A673 (cell line): ENCODE results near the gene CCNB1. TPM values are rescaled to one million over a fixed set of nuclear protein-coding genes. Genes with fewer than 3 reads are reported as not detected.

Source experiments
- BruUV-seq: library from RNA; stranded (reverse); fragments of 400-500 nt; replicated peaks from 2 replicates; lab custom pipeline; 2021; lab: Mats Ljungman, UMichigan
- CTCF ChIA-PET: fragments of 300-600 bp; sonication (Branson Sonifier 250); formaldehyde crosslinking; loops from one replicate; lab custom pipeline; 2022; ENCODE audit warnings: antibody characterized with exemption; lab: Charles Lee
- POLR2A ChIA-PET: fragments of 300-600 bp; sonication (Branson Sonifier 250); formaldehyde crosslinking; loops from one replicate; lab custom pipeline; 2022; ENCODE audit warnings: antibody characterized with exemption; ENCODE audit not compliant: low non-redundant PET; lab: Charles Lee
- DNase-seq: peaks from one replicate; pipeline ENCODE4 v3.0.0-alpha.2; 2015; ENCODE audit warnings: low spot score
- H3K27ac ChIP-seq: fragments of 200-600 bp; sonication (generic); 2 replicates; pipeline ENCODE4 v1.5.1; 2016; ENCODE audit warnings: mixed run types, low read depth, mild to moderate bottlenecking, mixed read lengths, antibody characterized with exemption, low read length; ENCODE audit not compliant: poor library complexity, severe bottlenecking
- H3K27me3 ChIP-seq: fragments of 200-600 bp; sonication (generic); replicated peaks from 2 replicates; pipeline ENCODE4 v1.6.1; 2017; ENCODE audit warnings: mixed run types, low read depth, mild to moderate bottlenecking, mixed read lengths, antibody characterized with exemption, low read length; ENCODE audit not compliant: insufficient read depth, poor library complexity
- H3K36me3 ChIP-seq: fragments of 200-600 bp; sonication (generic); 2 replicates; pipeline ENCODE4 v1.6.1; 2016; ENCODE audit warnings: mixed run types, mild to moderate bottlenecking, mixed read lengths, antibody characterized with exemption, low read length; ENCODE audit not compliant: insufficient read depth, poor library complexity, severe bottlenecking
- H3K4me1 ChIP-seq: fragments of 200-600 bp; sonication (generic); 2 replicates; pipeline ENCODE4 v1.6.1; 2017; ENCODE audit warnings: mixed run types, mild to moderate bottlenecking, mixed read lengths, antibody characterized with exemption, low read length; ENCODE audit not compliant: insufficient read depth, poor library complexity, severe bottlenecking
- H3K4me3 ChIP-seq: fragments of 200-600 bp; sonication (generic); 2 replicates; pipeline ENCODE4 v1.5.1; 2016; ENCODE audit warnings: low read depth, mixed run types, mild to moderate bottlenecking, mixed read lengths, low read length; ENCODE audit not compliant: poor library complexity, severe bottlenecking
- H3K9me3 ChIP-seq: fragments of 200-600 bp; sonication (generic); 2 replicates; pipeline ENCODE4 v1.6.1; 2016; ENCODE audit warnings: mixed run types, low read depth, mild to moderate bottlenecking, mixed read lengths, antibody characterized with exemption, low read length; ENCODE audit not compliant: poor library complexity, severe bottlenecking
- EZH2 ChIP-seq: fragments of 200-600 bp; sonication (generic); IDR thresholded peaks from 2 replicates; pipeline ENCODE4 v1.6.1; 2017; ENCODE audit warnings: borderline replicate concordance, low read depth, mild to moderate bottlenecking, mixed read lengths, antibody characterized with exemption, low read length; ENCODE audit not compliant: poor library complexity, severe bottlenecking
- intact Hi-C: fragments of 100-400 bp; cut with micrococcal nuclease; formaldehyde crosslinking; loops from one replicate; pipeline ENCODE4 v1.10.0; 2022; ENCODE audit not compliant: unreplicated experiment
- total RNA-seq: library from RNA; stranded (reverse); gene quantifications from 2 replicates; pipeline ENCODE4 v1.2.3, GENCODE V29; 2021
- TF ChIP-seq, protein P1 (sequence below): fragments of 300-800, 200-600 bp; sonication (generic); conservative IDR thresholded peaks from 2 replicates; pipeline ENCODE4 v1.5.1; 2017; ENCODE audit warnings: low read depth, mild to moderate bottlenecking, antibody characterized with exemption, low read length, moderate library complexity, mixed read lengths

The CCNB1 gene
- total RNA-seq, 1 experiment from 2014 or later, result 444 TPM

DNA sequence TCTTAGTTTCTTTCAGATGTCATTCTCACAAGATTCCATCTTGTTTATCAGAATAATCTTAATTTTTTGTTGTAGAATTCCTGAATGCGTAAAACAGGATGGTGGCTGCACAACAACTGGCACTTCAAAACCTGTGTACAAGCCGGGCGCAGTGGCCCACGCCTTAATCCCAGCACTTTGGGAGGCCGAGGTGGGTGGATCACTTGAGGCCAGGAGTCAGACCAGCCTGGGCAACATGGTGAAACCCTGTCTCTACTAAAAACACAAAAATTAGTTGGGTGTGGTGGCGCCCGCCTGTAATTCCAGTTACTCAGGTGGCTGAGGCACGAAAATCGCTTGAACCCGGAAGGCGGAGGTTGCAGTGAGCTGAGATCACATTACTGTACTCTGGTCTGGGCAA lies 10.5 kb upstream of the CCNB1 start:
- no peak for TF ChIP-seq EZH2
- TF ChIP-seq, protein P1, sequence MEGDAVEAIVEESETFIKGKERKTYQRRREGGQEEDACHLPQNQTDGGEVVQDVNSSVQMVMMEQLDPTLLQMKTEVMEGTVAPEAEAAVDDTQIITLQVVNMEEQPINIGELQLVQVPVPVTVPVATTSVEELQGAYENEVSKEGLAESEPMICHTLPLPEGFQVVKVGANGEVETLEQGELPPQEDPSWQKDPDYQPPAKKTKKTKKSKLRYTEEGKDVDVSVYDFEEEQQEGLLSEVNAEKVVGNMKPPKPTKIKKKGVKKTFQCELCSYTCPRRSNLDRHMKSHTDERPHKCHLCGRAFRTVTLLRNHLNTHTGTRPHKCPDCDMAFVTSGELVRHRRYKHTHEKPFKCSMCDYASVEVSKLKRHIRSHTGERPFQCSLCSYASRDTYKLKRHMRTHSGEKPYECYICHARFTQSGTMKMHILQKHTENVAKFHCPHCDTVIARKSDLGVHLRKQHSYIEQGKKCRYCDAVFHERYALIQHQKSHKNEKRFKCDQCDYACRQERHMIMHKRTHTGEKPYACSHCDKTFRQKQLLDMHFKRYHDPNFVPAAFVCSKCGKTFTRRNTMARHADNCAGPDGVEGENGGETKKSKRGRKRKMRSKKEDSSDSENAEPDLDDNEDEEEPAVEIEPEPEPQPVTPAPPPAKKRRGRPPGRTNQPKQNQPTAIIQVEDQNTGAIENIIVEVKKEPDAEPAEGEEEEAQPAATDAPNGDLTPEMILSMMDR, result no peak
- Histone ChIP-seq H3K9me3 (no peaks in the 10 kb centered on the region), H3K36me3 (no peaks in the 10 kb centered on the region), H3K4me1 (no peaks in the 10 kb centered on the region), H3K4me3 (no peak overlapping the region), H3K27me3 (no peaks in the 10 kb centered on the region), H3K27ac (no peak overlapping the region)
- DNase-seq, result no peak
- ChIA-PET POLR2A (no interaction called here), CTCF (interaction anchor here (0.5 kb wide), 1 partner anchor 44 kb away, joined by 3 read pairs; no protein-coding TSS in a partner anchor)
- intact Hi-C loops, result no loop called here
- BruUV-seq, result no TSS peak

DNA sequence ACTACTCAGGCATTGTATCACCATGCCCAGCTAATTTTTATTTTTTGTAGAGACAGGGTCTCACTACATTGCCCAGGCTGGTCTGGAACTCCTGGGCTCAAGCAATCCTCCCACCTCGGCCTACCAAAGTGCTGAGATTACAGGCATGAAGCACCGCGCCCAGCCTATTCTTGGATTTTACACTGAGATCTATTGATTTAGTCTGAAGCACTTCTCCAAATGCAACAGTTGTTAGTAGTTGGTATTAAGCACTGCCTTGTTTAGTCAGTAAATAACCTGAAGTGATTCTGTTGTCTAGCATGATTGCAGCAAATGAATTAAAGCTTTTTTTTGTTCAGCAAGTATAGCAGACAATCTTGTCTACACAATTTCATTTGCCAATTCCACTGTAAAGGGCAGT lies 8.9 kb upstream of the CCNB1 start:
- intact Hi-C loops, result no loop called here
- H3K9me3 ChIP-seq, result no peaks in the 10 kb centered on the region
- H3K27me3 ChIP-seq, result no peaks in the 10 kb centered on the region
- TF ChIP-seq, protein P1, result no peak
- no peak overlapping the region for H3K27ac ChIP-seq
- no peaks in the 10 kb centered on the region for H3K36me3 ChIP-seq
- BruUV-seq, result no TSS peak
- ChIA-PET CTCF (no interaction called here), POLR2A (no interaction called here)
- no peak for DNase-seq
- H3K4me1 ChIP-seq, result no peaks in the 10 kb centered on the region
- H3K4me3 ChIP-seq, result no peak overlapping the region

DNA sequence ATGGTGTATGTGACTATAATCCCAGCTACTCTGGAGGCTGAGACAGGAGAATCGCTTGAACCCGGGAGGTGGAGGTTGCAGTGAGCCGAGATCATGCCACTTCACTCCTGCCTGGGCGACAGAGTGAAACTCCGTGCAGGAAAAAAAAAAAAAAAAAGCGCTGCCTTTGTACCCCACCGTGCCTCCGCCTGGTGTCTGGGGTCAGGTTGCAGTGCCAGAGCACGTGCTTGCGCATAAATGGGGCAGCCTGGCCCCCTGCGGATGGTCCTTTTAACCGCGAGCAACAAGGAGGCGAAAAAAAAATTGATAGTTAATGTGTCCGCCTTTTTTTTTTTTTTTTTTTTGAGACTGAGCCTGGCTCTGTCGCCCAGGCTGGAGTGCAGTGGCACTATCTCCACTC lies 6.3 kb upstream of the CCNB1 start:
- DNase-seq, result no peak
- TF ChIP-seq, protein P1, result no peak
- no peak for TF ChIP-seq EZH2
- Histone ChIP-seq H3K36me3 (no peaks in the 10 kb centered on the region), H3K9me3 (no peaks in the 10 kb centered on the region), H3K27ac (no peak overlapping the region), H3K27me3 (no peaks in the 10 kb centered on the region), H3K4me1 (no peaks in the 10 kb centered on the region), H3K4me3 (no peak overlapping the region)
- ChIA-PET POLR2A (no interaction called here), CTCF (no interaction called here)
- intact Hi-C loops, result no loop called here
- BruUV-seq, result no TSS peak
